ENCODE measurements around the gene TRPM8. TPM values are rescaled to one million over a fixed set of nuclear protein-coding genes. Genes with fewer than 3 reads are reported as not detected.
"Not testable (repeated sequence)": the region's sequence is repeated elsewhere in the genome, so short reads cannot be mapped to it uniquely, and the experiment has no call there.

TRPM8 gene
- total RNA-seq, 1 donor from 2014 or later = not detected

DNA sequence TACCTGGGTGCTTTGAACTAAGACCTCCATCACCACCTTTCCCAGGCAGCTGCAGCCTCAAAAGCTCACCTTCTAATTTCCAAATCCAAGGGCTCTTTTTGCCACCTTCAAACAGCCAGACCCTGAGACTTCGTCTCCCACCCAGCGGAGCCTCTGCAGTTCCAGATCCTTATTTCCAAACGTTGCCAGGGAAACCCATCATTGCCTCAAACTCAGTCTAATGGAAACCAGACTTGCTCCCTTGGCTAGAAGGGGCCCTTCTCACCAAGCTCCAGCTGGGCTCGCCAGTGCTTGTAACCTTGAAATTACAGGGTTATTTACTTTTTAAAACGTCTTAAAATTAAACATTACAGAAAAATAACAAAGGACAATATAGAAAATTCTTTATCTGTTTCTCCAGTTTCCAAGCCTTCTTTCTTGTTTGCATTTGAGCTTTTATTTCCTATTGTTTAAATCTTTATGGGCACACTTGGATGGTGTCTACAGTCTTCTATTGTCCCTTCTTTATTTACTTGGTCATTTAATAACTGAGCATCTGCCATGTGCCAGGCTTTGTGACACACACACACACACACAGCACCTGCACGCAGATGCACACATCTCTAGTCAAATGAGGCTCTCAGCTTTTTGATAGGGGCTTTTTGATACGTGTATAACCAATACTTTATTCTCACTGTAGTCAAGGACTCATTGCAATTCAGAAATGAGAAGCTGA lies 36.1 kb downstream of the TRPM8 start:
- intact Hi-C loops (cut with DNase I) = no loop called here
- no peak for DNase-seq (ENCODE audit: extremely low spot score in 2 of 2)

DNA sequence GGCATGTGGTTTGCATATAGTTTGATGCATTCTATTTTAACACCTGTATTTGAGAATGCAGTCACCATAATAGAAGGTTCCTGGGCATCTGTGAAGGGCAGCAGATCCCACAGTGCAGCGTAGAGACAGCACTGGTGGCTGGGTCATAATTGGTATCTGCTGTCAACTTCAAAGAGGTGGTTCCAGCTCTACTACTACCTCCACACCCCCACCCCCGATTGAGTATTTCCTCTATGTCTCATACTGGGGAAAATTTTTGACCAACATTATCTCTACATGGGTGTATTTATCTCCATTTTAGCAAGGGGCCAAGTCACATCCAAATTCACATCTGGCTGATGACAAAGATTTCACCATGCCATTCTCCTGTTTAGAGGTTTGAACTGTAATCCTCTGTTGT lies 43.0 kb downstream of the TRPM8 start:
- no peaks in the 10 kb centered on the region for H3K4me1 ChIP-seq
- TF ChIP-seq POLR2A (IDR thresholded peaks at IDR 0.05) = no peak
- TF ChIP-seq, protein P1, sequence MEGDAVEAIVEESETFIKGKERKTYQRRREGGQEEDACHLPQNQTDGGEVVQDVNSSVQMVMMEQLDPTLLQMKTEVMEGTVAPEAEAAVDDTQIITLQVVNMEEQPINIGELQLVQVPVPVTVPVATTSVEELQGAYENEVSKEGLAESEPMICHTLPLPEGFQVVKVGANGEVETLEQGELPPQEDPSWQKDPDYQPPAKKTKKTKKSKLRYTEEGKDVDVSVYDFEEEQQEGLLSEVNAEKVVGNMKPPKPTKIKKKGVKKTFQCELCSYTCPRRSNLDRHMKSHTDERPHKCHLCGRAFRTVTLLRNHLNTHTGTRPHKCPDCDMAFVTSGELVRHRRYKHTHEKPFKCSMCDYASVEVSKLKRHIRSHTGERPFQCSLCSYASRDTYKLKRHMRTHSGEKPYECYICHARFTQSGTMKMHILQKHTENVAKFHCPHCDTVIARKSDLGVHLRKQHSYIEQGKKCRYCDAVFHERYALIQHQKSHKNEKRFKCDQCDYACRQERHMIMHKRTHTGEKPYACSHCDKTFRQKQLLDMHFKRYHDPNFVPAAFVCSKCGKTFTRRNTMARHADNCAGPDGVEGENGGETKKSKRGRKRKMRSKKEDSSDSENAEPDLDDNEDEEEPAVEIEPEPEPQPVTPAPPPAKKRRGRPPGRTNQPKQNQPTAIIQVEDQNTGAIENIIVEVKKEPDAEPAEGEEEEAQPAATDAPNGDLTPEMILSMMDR (IDR thresholded peaks at IDR 0.05) = no peak
- TF ChIP-seq POLR2AphosphoS5 (IDR thresholded peaks at IDR 0.05; ENCODE audit: insufficient read depth in 1 of 2, low read depth in 1 of 2) = no peak
- no peak overlapping the region for H3K27ac ChIP-seq
- no peak for DNase-seq (ENCODE audit: extremely low spot score in 2 of 2)
- no peak overlapping the region for H3K4me3 ChIP-seq
- H3K36me3 ChIP-seq = no peaks in the 10 kb centered on the region
- intact Hi-C loops (cut with DNase I) = no loop called here
- no peaks in the 10 kb centered on the region for H3K9me3 ChIP-seq
- no peaks in the 10 kb centered on the region for H3K27me3 ChIP-seq

More for the DNA sequence above, 36.1 kb downstream of the TRPM8 start:
- Histone ChIP-seq H3K27me3 (no peaks in the 10 kb centered on the region), H3K9me3 (no peaks in the 10 kb centered on the region), H3K36me3 (no peaks in the 10 kb centered on the region), H3K27ac (no peak overlapping the region), H3K4me1 (no peaks in the 10 kb centered on the region), H3K4me3 (no peak overlapping the region)
- no peak for TF ChIP-seq POLR2A (IDR thresholded peaks at IDR 0.05)
- TF ChIP-seq POLR2AphosphoS5 (IDR thresholded peaks at IDR 0.05; ENCODE audit: insufficient read depth in 1 of 2, low read depth in 1 of 2) = no peak
- TF ChIP-seq, protein P1 (IDR thresholded peaks at IDR 0.05) = no peak

DNA sequence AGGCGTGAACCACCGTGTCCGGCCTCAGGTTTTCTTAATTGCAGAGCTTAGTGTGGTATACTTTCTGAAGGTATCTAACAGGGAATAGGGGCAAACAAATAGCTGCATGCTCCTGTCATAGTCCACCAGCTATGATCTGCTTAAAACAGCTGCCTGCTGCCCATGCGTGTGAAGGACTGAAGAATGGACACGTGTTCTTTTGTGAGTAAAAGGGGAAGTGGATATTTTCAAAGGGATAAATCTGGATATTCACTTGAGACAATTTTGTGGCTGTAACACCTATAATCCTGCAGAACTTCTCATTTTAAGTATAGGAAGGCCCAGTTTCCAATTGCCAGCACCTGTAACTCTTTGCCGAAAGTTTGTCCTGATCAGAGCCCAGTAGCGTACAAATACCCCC lies 44.7 kb downstream of the TRPM8 start:
- Histone ChIP-seq H3K4me3 (no peak overlapping the region), H3K27ac (no peak overlapping the region), H3K36me3 (no peaks in the 10 kb centered on the region), H3K9me3 (no peaks in the 10 kb centered on the region), H3K4me1 (no peaks in the 10 kb centered on the region), H3K27me3 (no peaks in the 10 kb centered on the region)
- TF ChIP-seq, protein P1 (IDR thresholded peaks at IDR 0.05) = no peak
- TF ChIP-seq POLR2A (IDR thresholded peaks at IDR 0.05) = no peak
- no peak for TF ChIP-seq POLR2AphosphoS5 (IDR thresholded peaks at IDR 0.05; ENCODE audit: insufficient read depth in 1 of 2, low read depth in 1 of 2)
- no peak for DNase-seq (ENCODE audit: extremely low spot score in 2 of 2)
- intact Hi-C loops (cut with DNase I) = no loop called here

DNA sequence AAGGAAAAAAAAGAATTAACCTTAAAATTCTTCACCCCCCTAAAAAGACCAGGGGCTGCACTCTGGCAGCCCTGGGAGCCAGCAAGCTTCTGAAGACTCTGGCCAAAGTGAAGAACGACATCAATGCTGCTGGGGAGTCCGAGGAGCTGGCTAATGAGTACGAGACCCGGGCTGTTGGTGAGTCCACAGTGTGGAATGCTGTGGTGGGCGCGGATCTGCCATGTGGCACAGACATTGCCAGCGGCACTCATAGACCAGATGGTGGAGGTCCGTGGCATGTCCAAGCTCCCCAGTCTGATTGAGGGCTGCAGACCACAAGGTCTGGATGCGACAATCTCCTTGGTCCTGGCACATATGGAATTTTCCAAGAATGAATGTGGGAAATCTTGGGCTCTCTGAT lies 47.4 kb downstream of the TRPM8 start:
- H3K4me3 ChIP-seq = no peak overlapping the region
- H3K4me1 ChIP-seq = no peaks in the 10 kb centered on the region
- H3K36me3 ChIP-seq = no peaks in the 10 kb centered on the region
- DNase-seq (ENCODE audit: extremely low spot score in 2 of 2) = no peak
- no peaks in the 10 kb centered on the region for H3K27me3 ChIP-seq
- H3K9me3 ChIP-seq = no peaks in the 10 kb centered on the region
- TF ChIP-seq POLR2AphosphoS5 (IDR thresholded peaks at IDR 0.05; ENCODE audit: insufficient read depth in 1 of 2, low read depth in 1 of 2) = no peak
- TF ChIP-seq POLR2A (IDR thresholded peaks at IDR 0.05) = no peak
- TF ChIP-seq, protein P1 (IDR thresholded peaks at IDR 0.05) = no peak
- intact Hi-C loops (cut with DNase I) = no loop called here
- H3K27ac ChIP-seq = no peak overlapping the region

DNA sequence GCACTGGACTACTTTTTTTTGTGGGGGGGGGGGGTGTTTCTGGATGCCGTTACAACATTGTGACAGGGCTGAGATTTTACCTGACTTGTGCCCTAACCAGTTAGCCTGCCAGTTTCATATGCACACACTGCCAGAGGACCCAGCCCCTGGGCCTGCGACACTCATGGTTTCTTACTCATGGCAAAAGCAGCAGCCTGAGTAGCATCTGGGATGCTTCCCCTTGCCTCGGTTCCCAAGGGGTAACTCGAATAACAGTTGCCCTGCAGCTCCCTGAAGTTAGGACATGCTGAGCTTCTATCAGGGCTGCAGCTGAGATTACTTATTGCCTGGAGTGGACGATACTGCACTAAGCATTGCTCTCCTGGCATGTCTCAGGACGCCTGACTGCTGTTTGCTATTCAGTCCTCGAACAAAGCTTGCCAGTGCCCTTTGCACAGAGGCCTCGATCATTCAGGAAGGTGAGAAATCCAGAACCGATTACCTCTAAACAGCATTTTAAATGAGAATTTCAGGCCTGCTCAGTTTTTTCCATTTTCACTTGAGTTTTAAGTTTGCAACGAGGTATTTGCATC lies 47.9 kb downstream of the TRPM8 start:
- no peaks in the 10 kb centered on the region for H3K4me1 ChIP-seq
- TF ChIP-seq POLR2A (IDR thresholded peaks at IDR 0.05) (no peak), POLR2AphosphoS5 (IDR thresholded peaks at IDR 0.05; ENCODE audit: insufficient read depth in 1 of 2, low read depth in 1 of 2) (no peak)
- TF ChIP-seq, protein P1 (IDR thresholded peaks at IDR 0.05) = no peak
- no peaks in the 10 kb centered on the region for H3K9me3 ChIP-seq
- intact Hi-C loops (cut with DNase I) = no loop called here
- DNase-seq (ENCODE audit: extremely low spot score in 2 of 2) = no peak
- no peak overlapping the region for H3K27ac ChIP-seq
- H3K36me3 ChIP-seq = no peaks in the 10 kb centered on the region
- H3K27me3 ChIP-seq = no peaks in the 10 kb centered on the region
- H3K4me3 ChIP-seq = no peak overlapping the region

DNA sequence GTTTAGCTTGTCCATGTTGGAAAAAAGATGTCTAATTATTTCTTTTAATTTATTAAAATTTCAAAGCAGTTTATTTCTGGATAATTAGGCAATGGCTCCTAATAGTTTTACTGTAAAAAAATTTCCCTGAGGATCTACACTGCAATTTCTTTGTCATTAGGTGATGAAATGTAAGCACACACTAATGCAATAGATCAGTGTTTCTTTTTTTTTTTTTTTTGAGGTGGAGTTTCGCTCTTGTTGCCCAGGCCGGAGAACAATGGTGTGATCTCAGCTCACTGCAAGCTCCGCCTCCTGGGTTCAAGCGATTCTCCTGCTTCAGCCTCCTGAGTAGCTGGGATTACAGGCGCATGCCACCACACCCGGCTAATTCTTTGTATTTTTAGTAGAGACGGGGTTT lies 48.5 kb downstream of the TRPM8 start:
- H3K4me1 ChIP-seq; H3K9me3 ChIP-seq; H3K36me3 ChIP-seq; intact Hi-C loops (cut with DNase I); H3K4me3 ChIP-seq; H3K27me3 ChIP-seq; H3K27ac ChIP-seq; DNase-seq (ENCODE audit: extremely low spot score in 2 of 2): not testable (repeated sequence)
